Measurements from ENCODE around the gene KDSR.

KDSR gene

GRCh38 chr18:63397349-63397748 lies 30.3 kb upstream of the KDSR start:
- no peak overlapping the region for H3K4ac ChIP-seq (ENCODE audit: low read depth, low read length)
- H4K8ac ChIP-seq (ENCODE audit: low read depth, low read length) = no peak overlapping the region
- no CpG with 5 or more reads among the region's 1 CpG for WGBS (ENCODE audit: extremely low coverage, insufficient coverage, insufficient read length)
- H3K9me3 ChIP-seq (ENCODE audit: insufficient read depth, low read depth, low read length) = no peaks in the 10 kb centered on the region
- H4K91ac ChIP-seq (ENCODE audit: low read depth, low read length) = no peak overlapping the region
- no peaks in the 10 kb centered on the region for H3K79me1 ChIP-seq (ENCODE audit: low read length)
- H2AK5ac ChIP-seq (ENCODE audit: low read length) = no peak overlapping the region
- no peak overlapping the region for H3K14ac ChIP-seq (ENCODE audit: low read length)
- H3K4me2 ChIP-seq (ENCODE audit: low read length) = no peak overlapping the region
- H3K36me3 ChIP-seq (ENCODE audit: control insufficient read depth in 1 of 2, insufficient read depth in 2 of 2, low read length in 2 of 2) = peaks cover 34 to 37% of the 10 kb centered on the region in 2 experiments
- H3K4me1 ChIP-seq (ENCODE audit: control insufficient read depth in 1 of 2, insufficient read depth in 2 of 2, low read length in 2 of 2) = no peaks in the 10 kb centered on the region
- no peak overlapping the region for H2BK5ac ChIP-seq (ENCODE audit: low read depth, low read length, poor library complexity)
- H3K27ac ChIP-seq (ENCODE audit: low read depth, low read length) = no peak overlapping the region
- DNase-seq = no peak
- no peak overlapping the region for H2AFZ ChIP-seq (ENCODE audit: insufficient read depth, low read length, poor library complexity)
- no peaks in the 10 kb centered on the region for H3K27me3 ChIP-seq (ENCODE audit: insufficient read depth, low read length)
- no peak overlapping the region for H3K4me3 ChIP-seq (ENCODE audit: low read depth, low read length)
- H3K18ac ChIP-seq (ENCODE audit: low read length) = no peak overlapping the region
- no peaks in the 10 kb centered on the region for H3K79me2 ChIP-seq (ENCODE audit: control insufficient read depth, insufficient read depth, low read length, poor library complexity)
- no peak overlapping the region for H3K9ac ChIP-seq (ENCODE audit: low read length)
- no peak overlapping the region for H2BK12ac ChIP-seq (ENCODE audit: low read length)
- no peak overlapping the region for H3K23ac ChIP-seq (ENCODE audit: low read length)
- H2BK120ac ChIP-seq (ENCODE audit: insufficient read depth, low read length, poor library complexity) = no peak overlapping the region
- H4K12ac ChIP-seq (ENCODE audit: low read depth, low read length) = no peak overlapping the region

GRCh38 chr18:63395503-63395902 lies 28.5 kb upstream of the KDSR start:
- no peak overlapping the region for H2AK5ac ChIP-seq (ENCODE audit: low read length)
- no peak overlapping the region for H4K91ac ChIP-seq (ENCODE audit: low read depth, low read length)
- H3K4me1 ChIP-seq (ENCODE audit: control insufficient read depth in 1 of 2, insufficient read depth in 2 of 2, low read length in 2 of 2) = no peaks in the 10 kb centered on the region
- no peaks in the 10 kb centered on the region for H3K79me1 ChIP-seq (ENCODE audit: low read length)
- no peaks in the 10 kb centered on the region for H3K79me2 ChIP-seq (ENCODE audit: control insufficient read depth, insufficient read depth, low read length, poor library complexity)
- no peak overlapping the region for H4K12ac ChIP-seq (ENCODE audit: low read depth, low read length)
- H2BK12ac ChIP-seq (ENCODE audit: low read length) = no peak overlapping the region
- no peak overlapping the region for H3K23ac ChIP-seq (ENCODE audit: low read length)
- no peak overlapping the region for H3K4me2 ChIP-seq (ENCODE audit: low read length)
- H3K14ac ChIP-seq (ENCODE audit: low read length) = no peak overlapping the region
- H3K27ac ChIP-seq (ENCODE audit: low read depth, low read length) = no peak overlapping the region
- H2AFZ ChIP-seq (ENCODE audit: insufficient read depth, low read length, poor library complexity) = no peak overlapping the region
- H3K18ac ChIP-seq (ENCODE audit: low read length) = no peak overlapping the region
- H3K9me3 ChIP-seq (ENCODE audit: insufficient read depth, low read depth, low read length) = no peaks in the 10 kb centered on the region
- no CpG with 5 or more reads among the region's 1 CpG for WGBS (ENCODE audit: extremely low coverage, insufficient coverage, insufficient read length)
- no peaks in the 10 kb centered on the region for H3K27me3 ChIP-seq (ENCODE audit: insufficient read depth, low read length)
- no peak for DNase-seq
- H4K8ac ChIP-seq (ENCODE audit: low read depth, low read length) = no peak overlapping the region
- H3K9ac ChIP-seq (ENCODE audit: low read length) = no peak overlapping the region
- no peak overlapping the region for H2BK120ac ChIP-seq (ENCODE audit: insufficient read depth, low read length, poor library complexity)
- H3K4me3 ChIP-seq (ENCODE audit: low read depth, low read length) = no peak overlapping the region
- H2BK5ac ChIP-seq (ENCODE audit: low read depth, low read length, poor library complexity) = no peak overlapping the region
- H3K36me3 ChIP-seq (ENCODE audit: control insufficient read depth in 1 of 2, insufficient read depth in 2 of 2, low read length in 2 of 2) = peaks cover 32 to 33% of the 10 kb centered on the region in 2 experiments
- H3K4ac ChIP-seq (ENCODE audit: low read depth, low read length) = no peak overlapping the region

- H3K14ac ChIP-seq (ENCODE audit: low read length) = no peak overlapping the region
- H2BK12ac ChIP-seq (ENCODE audit: low read length) = no peak overlapping the region
- no peak overlapping the region for H2BK120ac ChIP-seq (ENCODE audit: insufficient read depth, low read length, poor library complexity)
- H3K9ac ChIP-seq (ENCODE audit: low read length) = no peak overlapping the region
- no peak for DNase-seq
- H3K4me1 ChIP-seq (ENCODE audit: control insufficient read depth in 1 of 2, insufficient read depth in 2 of 2, low read length in 2 of 2) = no peaks in the 10 kb centered on the region
- no peak overlapping the region for H3K27ac ChIP-seq (ENCODE audit: low read depth, low read length)
- no peak overlapping the region for H3K23ac ChIP-seq (ENCODE audit: low read length)
- no peak overlapping the region for H2AK5ac ChIP-seq (ENCODE audit: low read length)
- peaks cover 34 to 36% of the 10 kb centered on the region in 2 experiments for H3K36me3 ChIP-seq (ENCODE audit: control insufficient read depth in 1 of 2, insufficient read depth in 2 of 2, low read length in 2 of 2)
- no peak overlapping the region for H4K12ac ChIP-seq (ENCODE audit: low read depth, low read length)
- H2AFZ ChIP-seq (ENCODE audit: insufficient read depth, low read length, poor library complexity) = no peak overlapping the region
- H3K79me1 ChIP-seq (ENCODE audit: low read length) = no peaks in the 10 kb centered on the region
- H3K9me3 ChIP-seq (ENCODE audit: insufficient read depth, low read depth, low read length) = no peaks in the 10 kb centered on the region
- H3K27me3 ChIP-seq (ENCODE audit: insufficient read depth, low read length) = no peaks in the 10 kb centered on the region
- no peak overlapping the region for H3K4ac ChIP-seq (ENCODE audit: low read depth, low read length)
- no peak overlapping the region for H4K91ac ChIP-seq (ENCODE audit: low read depth, low read length)
- no peak overlapping the region for H2BK5ac ChIP-seq (ENCODE audit: low read depth, low read length, poor library complexity)
- no CpG with 5 or more reads among the region's 3 CpGs for WGBS (ENCODE audit: extremely low coverage, insufficient coverage, insufficient read length)
- H3K79me2 ChIP-seq (ENCODE audit: control insufficient read depth, insufficient read depth, low read length, poor library complexity) = no peaks in the 10 kb centered on the region
- no peak overlapping the region for H3K4me2 ChIP-seq (ENCODE audit: low read length)
- H4K8ac ChIP-seq (ENCODE audit: low read depth, low read length) = no peak overlapping the region
- no peak overlapping the region for H3K18ac ChIP-seq (ENCODE audit: low read length)
- H3K4me3 ChIP-seq (ENCODE audit: low read depth, low read length) = no peak overlapping the region
Measured at GRCh38 chr18:63394954-63395353, 27.9 kb upstream of the KDSR start.

- no peak overlapping the region for H3K4me3 ChIP-seq (ENCODE audit: low read depth, low read length)
- no peak overlapping the region for H4K8ac ChIP-seq (ENCODE audit: low read depth, low read length)
- no peaks in the 10 kb centered on the region for H3K79me1 ChIP-seq (ENCODE audit: low read length)
- H3K4ac ChIP-seq (ENCODE audit: low read depth, low read length) = no peak overlapping the region
- no peak overlapping the region for H2BK12ac ChIP-seq (ENCODE audit: low read length)
- DNase-seq = no peak
- no peaks in the 10 kb centered on the region for H3K27me3 ChIP-seq (ENCODE audit: insufficient read depth, low read length)
- no peak overlapping the region for H4K12ac ChIP-seq (ENCODE audit: low read depth, low read length)
- no peak overlapping the region for H3K9ac ChIP-seq (ENCODE audit: low read length)
- H3K9me3 ChIP-seq (ENCODE audit: insufficient read depth, low read depth, low read length) = no peaks in the 10 kb centered on the region
- H4K91ac ChIP-seq (ENCODE audit: low read depth, low read length) = no peak overlapping the region
- H3K79me2 ChIP-seq (ENCODE audit: control insufficient read depth, insufficient read depth, low read length, poor library complexity) = no peaks in the 10 kb centered on the region
- H2BK5ac ChIP-seq (ENCODE audit: low read depth, low read length, poor library complexity) = no peak overlapping the region
- WGBS (ENCODE audit: extremely low coverage, insufficient coverage, insufficient read length) = no CpG with 5 or more reads among the region's 4 CpGs
- peaks cover 15 to 17% of the 10 kb centered on the region in 2 experiments for H3K36me3 ChIP-seq (ENCODE audit: control insufficient read depth in 1 of 2, insufficient read depth in 2 of 2, low read length in 2 of 2)
- no peak overlapping the region for H2AFZ ChIP-seq (ENCODE audit: insufficient read depth, low read length, poor library complexity)
- H3K23ac ChIP-seq (ENCODE audit: low read length) = no peak overlapping the region
- no peak overlapping the region for H3K4me2 ChIP-seq (ENCODE audit: low read length)
- H3K27ac ChIP-seq (ENCODE audit: low read depth, low read length) = no peak overlapping the region
- no peak overlapping the region for H2AK5ac ChIP-seq (ENCODE audit: low read length)
- no peak overlapping the region for H3K18ac ChIP-seq (ENCODE audit: low read length)
- no peaks in the 10 kb centered on the region for H3K4me1 ChIP-seq (ENCODE audit: control insufficient read depth in 1 of 2, insufficient read depth in 2 of 2, low read length in 2 of 2)
- no peak overlapping the region for H3K14ac ChIP-seq (ENCODE audit: low read length)
- no peak overlapping the region for H2BK120ac ChIP-seq (ENCODE audit: insufficient read depth, low read length, poor library complexity)
Measured at GRCh38 chr18:63387861-63388260, 20.9 kb upstream of the KDSR start.

Measured in trophoblast cell (in vitro differentiated cells and primary cell).